ENCODE data around the gene SF3A2.
A peak's percentile ranks its signal among the peaks of the same experiment; 100 is the strongest.

Gene SF3A2

GRCh38 chr19:2189880-2190279, 46.7 kb upstream of the SF3A2 start:
- TF ChIP-seq ZFHX2 (tag by site-specific recombination; conservative IDR thresholded peaks at IDR 0.05) (peak; percentile 29; the same call in 1 of the 2 replicates), ZNF2 (tag by site-specific recombination; IDR thresholded peaks at IDR 0.05) (no peak), EGR2 (tag by site-specific recombination; IDR thresholded peaks at IDR 0.05; ENCODE audit: low read depth) (peak; percentile 62), ZNF138 (tag by site-specific recombination; IDR thresholded peaks at IDR 0.05; ENCODE audit: borderline replicate concordance) (no peak)
- CTCF ChIA-PET: interaction anchor here (0.6 kb wide), 2 partner anchors 241 to 458 kb away, joined by 3 read pairs; no protein-coding TSS in a partner anchor
- POLR2A ChIA-PET: interaction anchor here (0.5 kb wide), 1 partner anchor 375 kb away, joined by 3 read pairs; no protein-coding TSS in a partner anchor

GRCh38 chr19:2190848-2191455, 45.7 kb upstream of the SF3A2 start:
- H3K4me1 ChIP-seq (ENCODE audit: control insufficient read depth, insufficient read depth, low read length): no peaks in the 10 kb centered on the region
- no peak for TF ChIP-seq ZNF157 (tag by site-specific recombination; IDR thresholded peaks at IDR 0.05)
- no peak for TF ChIP-seq WT1 (tag by site-specific recombination; IDR thresholded peaks at IDR 0.05)
- no peak for TF ChIP-seq EGR2 (tag by site-specific recombination; IDR thresholded peaks at IDR 0.05; ENCODE audit: low read depth)
- no peak for TF ChIP-seq ZBTB44 (tag by site-specific recombination; IDR thresholded peaks at IDR 0.05)
- TF ChIP-seq ZNF19 (tag by site-specific recombination; IDR thresholded peaks at IDR 0.05; ENCODE audit: low read depth): no peak
- TF ChIP-seq GLIS2 (tag by site-specific recombination; IDR thresholded peaks at IDR 0.05): no peak
- TF ChIP-seq HOXD13 (CRISPR knock-in tag; IDR thresholded peaks at IDR 0.05; ENCODE audit: borderline replicate concordance): no peak
- no peak overlapping the region for H3K27ac ChIP-seq (ENCODE audit: extremely low read depth, low read depth, low read length)
- POLR2A ChIA-PET: no interaction called here
- H3K9me3 ChIP-seq (ENCODE audit: control insufficient read depth, insufficient read depth, low read depth, low read length): no peaks in the 10 kb centered on the region
- H3K4me3 ChIP-seq (ENCODE audit: low read depth, low read length): no peak overlapping the region
- peaks cover 4 to 73% of the 10 kb centered on the region in 2 experiments; a peak in 2 of 3 replicates for H3K36me3 ChIP-seq (ENCODE audit: control insufficient read depth in 2 of 2, insufficient read depth in 1 of 2, low read length in 2 of 2)
- CTCF ChIA-PET: interaction anchor here (0.7 kb wide), 1 partner anchor 86 kb away, joined by 3 read pairs; no protein-coding TSS in a partner anchor

More at GRCh38 chr19:2189880-2190279, 46.7 kb upstream of the SF3A2 start:
- Histone ChIP-seq H3K9me3 (ENCODE audit: control insufficient read depth, insufficient read depth, low read depth, low read length) (no peaks in the 10 kb centered on the region), H3K4me1 (ENCODE audit: control insufficient read depth, insufficient read depth, low read length) (no peaks in the 10 kb centered on the region), H3K4me3 (ENCODE audit: low read depth, low read length) (no peak overlapping the region), H3K36me3 (ENCODE audit: control insufficient read depth in 2 of 2, insufficient read depth in 1 of 2, low read length in 2 of 2) (peaks cover 8 to 68% of the 10 kb centered on the region in 2 experiments; a peak in 2 of 3 replicates), H3K27ac (ENCODE audit: extremely low read depth, low read depth, low read length) (no peak overlapping the region)

- ChIA-PET CTCF (no interaction called here), POLR2A (interaction anchor here (0.6 kb wide), 1 partner anchor 449 kb away, joined by 4 read pairs; no protein-coding TSS in a partner anchor)
- no peaks in the 10 kb centered on the region for H3K4me1 ChIP-seq (ENCODE audit: control insufficient read depth, insufficient read depth, low read length)
- no peak overlapping the region for H3K27ac ChIP-seq (ENCODE audit: extremely low read depth, low read depth, low read length)
- peaks cover 4 to 70% of the 10 kb centered on the region in 2 experiments; a peak in 2 of 3 replicates for H3K36me3 ChIP-seq (ENCODE audit: control insufficient read depth in 2 of 2, insufficient read depth in 1 of 2, low read length in 2 of 2)
- no peaks in the 10 kb centered on the region for H3K9me3 ChIP-seq (ENCODE audit: control insufficient read depth, insufficient read depth, low read depth, low read length)
- H3K4me3 ChIP-seq (ENCODE audit: low read depth, low read length): no peak overlapping the region
- no peak for TF ChIP-seq ZNF76 (tag by site-specific recombination; IDR thresholded peaks at IDR 0.05; ENCODE audit: borderline replicate concordance, low read depth)
- TF ChIP-seq FEZF1 (tag by site-specific recombination; IDR thresholded peaks at IDR 0.05): no peak
- no peak for TF ChIP-seq HIC1 (tag by site-specific recombination; IDR thresholded peaks at IDR 0.05)
- TF ChIP-seq PRDM6 (tag by site-specific recombination; IDR thresholded peaks at IDR 0.05): no peak
- TF ChIP-seq ZNF596 (tag by site-specific recombination; IDR thresholded peaks at IDR 0.05): no peak
- TF ChIP-seq HOXD13 (CRISPR knock-in tag; IDR thresholded peaks at IDR 0.05; ENCODE audit: borderline replicate concordance): no peak
- no peak for TF ChIP-seq ZNF529 (tag by site-specific recombination; IDR thresholded peaks at IDR 0.05; ENCODE audit: insufficient replicate concordance)
- TF ChIP-seq KLF17 (tag by site-specific recombination; IDR thresholded peaks at IDR 0.05): 0 out of 2 replicates have a peak, but pooled peaks have one; percentile 37
- TF ChIP-seq ZXDB (tag by site-specific recombination; IDR thresholded peaks at IDR 0.05): no peak
- TF ChIP-seq ZIC2 (tag by site-specific recombination; IDR thresholded peaks at IDR 0.05): 0 out of 2 replicates have a peak, but pooled peaks have one; percentile 20
- TF ChIP-seq TCF7L2 (IDR thresholded peaks at IDR 0.05; ENCODE audit: borderline replicate concordance, low read depth, low read length): no peak
- TF ChIP-seq ZNF530 (tag by site-specific recombination; IDR thresholded peaks at IDR 0.05; ENCODE audit: low read depth): no peak
- no peak for TF ChIP-seq ZNF768 (tag by site-specific recombination; IDR thresholded peaks at IDR 0.05)
Measured at GRCh38 chr19:2191456-2192310, 44.9 kb upstream of the SF3A2 start.
